ENCODE measurements around the gene ESPN. TPM values are rescaled to one million over a fixed set of nuclear protein-coding genes. Genes with fewer than 3 reads are reported as not detected.

Gene ESPN
- total RNA-seq, 1 experiment from 2014 or later = 8.5 TPM

DNA sequence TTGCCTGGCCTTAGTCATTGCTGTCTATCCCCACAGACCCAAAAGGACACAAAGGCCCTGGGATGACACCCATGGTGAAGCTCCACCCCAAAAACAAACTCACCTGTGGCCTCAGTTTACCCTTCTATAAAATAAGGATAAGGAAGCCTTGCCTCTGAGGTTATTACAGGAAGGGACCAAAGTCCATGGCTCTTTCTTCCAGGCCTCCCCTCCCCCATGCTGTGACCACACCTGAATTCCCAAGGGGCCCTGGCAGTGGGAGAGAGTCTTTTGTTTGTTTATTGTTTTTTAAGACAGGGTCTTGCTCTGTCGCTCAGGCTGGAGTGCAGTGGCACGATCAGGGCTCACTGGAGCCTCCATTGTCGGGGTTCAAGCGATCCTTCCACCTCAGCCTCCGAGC is 51.9 kb downstream of the ESPN start:
- in situ Hi-C loops (cut with HindIII; ENCODE audit: low pct_unique_long_range_greater_than_20kb, low sequenced_read_pairs) = no loop called here

GRCh38 chr1:6477039-6477820 is 52.7 kb downstream of the ESPN start:
- Histone ChIP-seq H3K9me3 (ENCODE audit: control insufficient read depth, insufficient read depth, low read depth, low read length) (no peaks in the 10 kb centered on the region), H3K4me1 (ENCODE audit: control insufficient read depth, insufficient read depth, low read length) (no peaks in the 10 kb centered on the region), H3K27me3 (ENCODE audit: control insufficient read depth, insufficient read depth, low read length) (no peaks in the 10 kb centered on the region), H3K4me3 (ENCODE audit: low read depth in 2 of 2, low read length in 2 of 2) (no peak overlapping the region), H3K36me3 (ENCODE audit: control insufficient read depth, insufficient read depth, low read length) (no peaks in the 10 kb centered on the region), H3K27ac (ENCODE audit: low read length) (no peak overlapping the region)
- CTCF ChIA-PET = no interaction called here
- in situ Hi-C loops (cut with HindIII; ENCODE audit: low pct_unique_long_range_greater_than_20kb, low sequenced_read_pairs) (no loop called here), intact Hi-C loops (cut with micrococcal nuclease; ENCODE audit: unreplicated experiment) (loop anchor here (5.0 kb wide), 1 partner anchor 230 kb away; no protein-coding TSS in a partner anchor)
- TF ChIP-seq POLR2AphosphoS5 (IDR thresholded peaks at IDR 0.05; ENCODE audit: low read depth, low read length) (no peak), SIN3A (IDR thresholded peaks at IDR 0.05; ENCODE audit: borderline replicate concordance, insufficient read depth, low read depth, low read length) (no peak), TCF7L2 (IDR thresholded peaks at IDR 0.05; ENCODE audit: low read depth, low read length) (no peak)
- TF ChIP-seq, protein P1, sequence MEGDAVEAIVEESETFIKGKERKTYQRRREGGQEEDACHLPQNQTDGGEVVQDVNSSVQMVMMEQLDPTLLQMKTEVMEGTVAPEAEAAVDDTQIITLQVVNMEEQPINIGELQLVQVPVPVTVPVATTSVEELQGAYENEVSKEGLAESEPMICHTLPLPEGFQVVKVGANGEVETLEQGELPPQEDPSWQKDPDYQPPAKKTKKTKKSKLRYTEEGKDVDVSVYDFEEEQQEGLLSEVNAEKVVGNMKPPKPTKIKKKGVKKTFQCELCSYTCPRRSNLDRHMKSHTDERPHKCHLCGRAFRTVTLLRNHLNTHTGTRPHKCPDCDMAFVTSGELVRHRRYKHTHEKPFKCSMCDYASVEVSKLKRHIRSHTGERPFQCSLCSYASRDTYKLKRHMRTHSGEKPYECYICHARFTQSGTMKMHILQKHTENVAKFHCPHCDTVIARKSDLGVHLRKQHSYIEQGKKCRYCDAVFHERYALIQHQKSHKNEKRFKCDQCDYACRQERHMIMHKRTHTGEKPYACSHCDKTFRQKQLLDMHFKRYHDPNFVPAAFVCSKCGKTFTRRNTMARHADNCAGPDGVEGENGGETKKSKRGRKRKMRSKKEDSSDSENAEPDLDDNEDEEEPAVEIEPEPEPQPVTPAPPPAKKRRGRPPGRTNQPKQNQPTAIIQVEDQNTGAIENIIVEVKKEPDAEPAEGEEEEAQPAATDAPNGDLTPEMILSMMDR (IDR thresholded peaks at IDR 0.05) = no peak
- TF ChIP-seq, protein P2, sequence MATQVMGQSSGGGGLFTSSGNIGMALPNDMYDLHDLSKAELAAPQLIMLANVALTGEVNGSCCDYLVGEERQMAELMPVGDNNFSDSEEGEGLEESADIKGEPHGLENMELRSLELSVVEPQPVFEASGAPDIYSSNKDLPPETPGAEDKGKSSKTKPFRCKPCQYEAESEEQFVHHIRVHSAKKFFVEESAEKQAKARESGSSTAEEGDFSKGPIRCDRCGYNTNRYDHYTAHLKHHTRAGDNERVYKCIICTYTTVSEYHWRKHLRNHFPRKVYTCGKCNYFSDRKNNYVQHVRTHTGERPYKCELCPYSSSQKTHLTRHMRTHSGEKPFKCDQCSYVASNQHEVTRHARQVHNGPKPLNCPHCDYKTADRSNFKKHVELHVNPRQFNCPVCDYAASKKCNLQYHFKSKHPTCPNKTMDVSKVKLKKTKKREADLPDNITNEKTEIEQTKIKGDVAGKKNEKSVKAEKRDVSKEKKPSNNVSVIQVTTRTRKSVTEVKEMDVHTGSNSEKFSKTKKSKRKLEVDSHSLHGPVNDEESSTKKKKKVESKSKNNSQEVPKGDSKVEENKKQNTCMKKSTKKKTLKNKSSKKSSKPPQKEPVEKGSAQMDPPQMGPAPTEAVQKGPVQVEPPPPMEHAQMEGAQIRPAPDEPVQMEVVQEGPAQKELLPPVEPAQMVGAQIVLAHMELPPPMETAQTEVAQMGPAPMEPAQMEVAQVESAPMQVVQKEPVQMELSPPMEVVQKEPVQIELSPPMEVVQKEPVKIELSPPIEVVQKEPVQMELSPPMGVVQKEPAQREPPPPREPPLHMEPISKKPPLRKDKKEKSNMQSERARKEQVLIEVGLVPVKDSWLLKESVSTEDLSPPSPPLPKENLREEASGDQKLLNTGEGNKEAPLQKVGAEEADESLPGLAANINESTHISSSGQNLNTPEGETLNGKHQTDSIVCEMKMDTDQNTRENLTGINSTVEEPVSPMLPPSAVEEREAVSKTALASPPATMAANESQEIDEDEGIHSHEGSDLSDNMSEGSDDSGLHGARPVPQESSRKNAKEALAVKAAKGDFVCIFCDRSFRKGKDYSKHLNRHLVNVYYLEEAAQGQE (IDR thresholded peaks at IDR 0.05; ENCODE audit: insufficient read depth in 1 of 2, low read depth in 2 of 2, low read length in 1 of 2) = no peak
- no peak for DNase-seq (ENCODE audit: low read depth, low spot score)
- POLR2A ChIA-PET = no interaction called here
- BruUV-seq (replicated peaks) = no TSS peak
- ATAC-seq = no peak

More for the DNA sequence above, 51.9 kb downstream of the ESPN start:
- BruUV-seq (replicated peaks) = no TSS peak
- Histone ChIP-seq H3K9me3 (ENCODE audit: control insufficient read depth, insufficient read depth, low read depth, low read length) (no peaks in the 10 kb centered on the region), H3K27me3 (ENCODE audit: control insufficient read depth, insufficient read depth, low read length) (no peaks in the 10 kb centered on the region), H3K4me3 (ENCODE audit: low read depth in 2 of 2, low read length in 2 of 2) (no peak overlapping the region), H3K36me3 (ENCODE audit: control insufficient read depth, insufficient read depth, low read length) (no peaks in the 10 kb centered on the region), H3K27ac (ENCODE audit: low read length) (no peak overlapping the region), H3K4me1 (ENCODE audit: control insufficient read depth, insufficient read depth, low read length) (no peaks in the 10 kb centered on the region)
- TF ChIP-seq, protein P1 (IDR thresholded peaks at IDR 0.05) = no peak
- TF ChIP-seq TCF7L2 (IDR thresholded peaks at IDR 0.05; ENCODE audit: low read depth, low read length) (no peak), POLR2AphosphoS5 (IDR thresholded peaks at IDR 0.05; ENCODE audit: low read depth, low read length) (no peak), SIN3A (IDR thresholded peaks at IDR 0.05; ENCODE audit: borderline replicate concordance, insufficient read depth, low read depth, low read length) (no peak)
- TF ChIP-seq, protein P2 (IDR thresholded peaks at IDR 0.05; ENCODE audit: insufficient read depth in 1 of 2, low read depth in 2 of 2, low read length in 1 of 2) = no peak
- DNase-seq (ENCODE audit: low read depth, low spot score) (no peak), ATAC-seq (no peak)
- POLR2A ChIA-PET = no interaction called here
- CTCF ChIA-PET = interaction anchor here (1.0 kb wide), 1 partner anchor 13 kb away, joined by 4 read pairs; no protein-coding TSS in a partner anchor
- intact Hi-C loops (cut with micrococcal nuclease; ENCODE audit: unreplicated experiment) = loop anchor here (5.0 kb wide), 1 partner anchor 229 kb away; no protein-coding TSS in a partner anchor

Measured in Panc1 (cell line).